ENCODE measurements around the gene C17orf50.
"Not testable (repeated sequence)": the region's sequence is repeated elsewhere in the genome, so short reads cannot be mapped to it uniquely, and the experiment has no call there.

The C17orf50 gene

GRCh38 chr17:35742496-35742895, 18.2 kb upstream of the C17orf50 start:
- no peak for TF ChIP-seq POLR2A (IDR thresholded peaks at IDR 0.05; ENCODE audit: low read depth, low read length)

GRCh38 chr17:35742896-35743477, 17.7 kb upstream of the C17orf50 start:
- no peak for DNase-seq (ENCODE audit: insufficient read length, low spot score)
- TF ChIP-seq POLR2A (IDR thresholded peaks at IDR 0.05; ENCODE audit: low read depth, low read length) = no peak
- no peak for FAIRE-seq

More at GRCh38 chr17:35742496-35742895, 18.2 kb upstream of the C17orf50 start:
- DNase-seq (ENCODE audit: insufficient read length, low spot score) = no peak
- no peak for FAIRE-seq

- peak; percentile 77 for DNase-seq (ENCODE audit: insufficient read length, low spot score)
- no peak for FAIRE-seq
- no peak for TF ChIP-seq POLR2A (IDR thresholded peaks at IDR 0.05; ENCODE audit: low read depth, low read length)
Measured at GRCh38 chr17:35743626-35744328, 16.9 kb upstream of the C17orf50 start.

GRCh38 chr17:35744830-35745229, 15.9 kb upstream of the C17orf50 start:
- FAIRE-seq (no peak), DNase-seq (ENCODE audit: insufficient read length, low spot score) (no peak)
- no peak for TF ChIP-seq POLR2A (IDR thresholded peaks at IDR 0.05; ENCODE audit: low read depth, low read length)

GRCh38 chr17:35745246-35745645, 15.4 kb upstream of the C17orf50 start:
- TF ChIP-seq POLR2A (IDR thresholded peaks at IDR 0.05; ENCODE audit: low read depth, low read length) = no peak
- no peak for FAIRE-seq
- no peak for DNase-seq (ENCODE audit: insufficient read length, low spot score)

- no peak for DNase-seq (ENCODE audit: insufficient read length, low spot score)
- no peak for TF ChIP-seq POLR2A (IDR thresholded peaks at IDR 0.05; ENCODE audit: low read depth, low read length)
- no peak for FAIRE-seq
Measured at GRCh38 chr17:35745749-35746320, 14.9 kb upstream of the C17orf50 start.

GRCh38 chr17:35747540-35748017, 13.1 kb upstream of the C17orf50 start:
- FAIRE-seq (no peak), DNase-seq (ENCODE audit: insufficient read length, low spot score) (peak; percentile 92)

GRCh38 chr17:35748341-35748841, 12.3 kb upstream of the C17orf50 start:
- FAIRE-seq = no peak
- no peak for TF ChIP-seq POLR2A (IDR thresholded peaks at IDR 0.05; ENCODE audit: low read depth, low read length)
- peak; percentile 73 for DNase-seq (ENCODE audit: insufficient read length, low spot score)

More at GRCh38 chr17:35747540-35748017, 13.1 kb upstream of the C17orf50 start:
- no peak for TF ChIP-seq POLR2A (IDR thresholded peaks at IDR 0.05; ENCODE audit: low read depth, low read length)

GRCh38 chr17:35748979-35749378, 11.7 kb upstream of the C17orf50 start:
- FAIRE-seq (no peak), DNase-seq (ENCODE audit: insufficient read length, low spot score) (no peak)
- no peak for TF ChIP-seq POLR2A (IDR thresholded peaks at IDR 0.05; ENCODE audit: low read depth, low read length)

- DNase-seq (ENCODE audit: insufficient read length, low spot score) = no peak
- no peak for FAIRE-seq
- TF ChIP-seq POLR2A (IDR thresholded peaks at IDR 0.05; ENCODE audit: low read depth, low read length) = no peak
Measured at GRCh38 chr17:35749560-35750412, 10.9 kb upstream of the C17orf50 start.

GRCh38 chr17:35750526-35751395, 9.9 kb upstream of the C17orf50 start:
- TF ChIP-seq POLR2A (IDR thresholded peaks at IDR 0.05; ENCODE audit: low read depth, low read length) = no peak
- FAIRE-seq (no peak), DNase-seq (ENCODE audit: insufficient read length, low spot score) (no peak)

GRCh38 chr17:35751541-35751940, 9.1 kb upstream of the C17orf50 start:
- FAIRE-seq; DNase-seq (ENCODE audit: insufficient read length, low spot score): not testable (repeated sequence)

- no peak for TF ChIP-seq POLR2A (IDR thresholded peaks at IDR 0.05; ENCODE audit: low read depth, low read length)
- FAIRE-seq (no peak), DNase-seq (ENCODE audit: insufficient read length, low spot score) (no peak)
Measured at GRCh38 chr17:35752471-35752870, 8.2 kb upstream of the C17orf50 start.
